Skeletal muscle satellite cell (primary cell): ENCODE data around the gene NEURL2. TPM values are rescaled to one million over a fixed set of nuclear protein-coding genes. Genes with fewer than 3 reads are reported as not detected.
A peak's percentile ranks its signal among the peaks of the same experiment; 100 is the strongest.

Source experiments
- H3K27me3 ChIP-seq: 2 replicates; pipeline ENCODE4 v1.7.0; 2013; ENCODE audit warnings: low read length; ENCODE audit not compliant: control insufficient read depth, insufficient read depth
- H3K36me3 ChIP-seq: 2 replicates; pipeline ENCODE4 v1.7.0; 2013; ENCODE audit warnings: mild to moderate bottlenecking, control low read depth, low read length; ENCODE audit not compliant: insufficient read depth
- H3K4me1 ChIP-seq: 2 replicates; pipeline ENCODE4 v1.7.0; 2013; ENCODE audit warnings: low read length; ENCODE audit not compliant: control insufficient read depth, insufficient read depth
- H3K4me2 ChIP-seq: 2 replicates; pipeline ENCODE4 v1.7.0; 2013; ENCODE audit warnings: mild to moderate bottlenecking, low read length
- H3K4me3 ChIP-seq: 2 replicates; pipeline ENCODE4 v1.7.0; 2013; ENCODE audit warnings: low read length
- H3K9ac ChIP-seq: 2 replicates; pipeline ENCODE4 v1.7.0; 2013; ENCODE audit warnings: mild to moderate bottlenecking, low read depth, low read length, moderate library complexity
- H3K9me3 ChIP-seq: replicated peaks from 2 replicates; pipeline ENCODE4 v1.7.0; 2013; ENCODE audit warnings: mild to moderate bottlenecking, control low read depth, low read length
- total RNA-seq: library from RNA; depleted of rRNA; stranded (reverse); fragments of >200 nt; gene quantifications from 2 replicates; pipeline ENCODE4 v1.2.3, GENCODE V29; 2012; rRNA removed

The NEURL2 gene, protein sequence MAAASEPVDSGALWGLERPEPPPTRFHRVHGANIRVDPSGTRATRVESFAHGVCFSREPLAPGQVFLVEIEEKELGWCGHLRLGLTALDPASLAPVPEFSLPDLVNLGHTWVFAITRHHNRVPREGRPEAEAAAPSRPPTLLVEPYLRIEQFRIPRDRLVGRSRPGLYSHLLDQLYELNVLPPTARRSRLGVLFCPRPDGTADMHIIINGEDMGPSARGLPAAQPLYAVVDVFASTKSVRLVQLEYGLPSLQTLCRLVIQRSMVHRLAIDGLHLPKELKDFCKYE
- 2.0 and 2.5 TPM in 2 replicates for total RNA-seq

- H3K4me2 ChIP-seq: peak within 1 kb of the TSS; percentile 99
- peak within 1 kb of the TSS; percentile 95 for H3K4me3 ChIP-seq
- peak within 1 kb of the TSS; percentile 83 for H3K9ac ChIP-seq
- H3K4me1 ChIP-seq: peaks cover 27% of the 10 kb centered on the region
- no peaks in the 10 kb centered on the region for H3K27me3 ChIP-seq
- H3K36me3 ChIP-seq: peaks cover 29% of the 10 kb centered on the region
- H3K9me3 ChIP-seq: no peaks in the 10 kb centered on the region
These were observed at the start of gene NEURL2, which contains the start of gene CTSA for GRCh38 chr20:45890985-45891983. Gene NEURL2 (minus strand): TSS chr20:45891208. CDS start chr20:45890991, 217 bp downstream. Gene CTSA (plus strand): TSS chr20:45891335. CDS start chr20:45891569, 234 bp downstream.

DNA sequence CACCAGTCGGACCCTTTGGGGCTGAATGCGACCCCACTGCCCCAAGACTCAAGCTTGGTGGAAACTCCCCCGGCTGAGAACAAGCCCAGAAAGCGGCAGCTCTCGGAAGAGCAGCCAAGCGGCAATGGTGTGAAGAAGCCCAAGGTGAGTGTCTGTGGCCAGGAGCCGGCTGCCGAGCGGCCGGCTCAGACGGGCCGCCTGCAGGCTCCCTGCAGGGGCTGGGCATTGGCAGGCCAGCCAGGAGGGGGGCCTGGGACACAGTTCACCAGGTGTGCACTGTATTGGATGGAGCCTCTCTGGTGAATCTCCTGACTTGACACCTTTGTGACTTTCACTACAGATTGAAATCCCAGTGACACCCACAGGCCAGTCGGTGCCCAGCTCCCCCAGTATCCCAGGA is 49.5 kb upstream of the NEURL2 start:
- no peaks in the 10 kb centered on the region for H3K9me3 ChIP-seq
- H3K9ac ChIP-seq: no peak overlapping the region
- H3K4me2 ChIP-seq: no peak overlapping the region
- no peaks in the 10 kb centered on the region for H3K27me3 ChIP-seq
- H3K4me1 ChIP-seq: peaks cover 18% of the 10 kb centered on the region
- no peak overlapping the region for H3K4me3 ChIP-seq
- H3K36me3 ChIP-seq: peaks cover 58% of the 10 kb centered on the region

- no peak overlapping the region for H3K9ac ChIP-seq
- peaks cover 53% of the 10 kb centered on the region for H3K36me3 ChIP-seq
- no peaks in the 10 kb centered on the region for H3K27me3 ChIP-seq
- H3K4me2 ChIP-seq: no peak overlapping the region
- H3K9me3 ChIP-seq: no peaks in the 10 kb centered on the region
- H3K4me3 ChIP-seq: no peak overlapping the region
- H3K4me1 ChIP-seq: peaks cover 18% of the 10 kb centered on the region
These were observed 49.0 kb upstream of the NEURL2 start for GRCh38 chr20:45940053-45940452.

DNA sequence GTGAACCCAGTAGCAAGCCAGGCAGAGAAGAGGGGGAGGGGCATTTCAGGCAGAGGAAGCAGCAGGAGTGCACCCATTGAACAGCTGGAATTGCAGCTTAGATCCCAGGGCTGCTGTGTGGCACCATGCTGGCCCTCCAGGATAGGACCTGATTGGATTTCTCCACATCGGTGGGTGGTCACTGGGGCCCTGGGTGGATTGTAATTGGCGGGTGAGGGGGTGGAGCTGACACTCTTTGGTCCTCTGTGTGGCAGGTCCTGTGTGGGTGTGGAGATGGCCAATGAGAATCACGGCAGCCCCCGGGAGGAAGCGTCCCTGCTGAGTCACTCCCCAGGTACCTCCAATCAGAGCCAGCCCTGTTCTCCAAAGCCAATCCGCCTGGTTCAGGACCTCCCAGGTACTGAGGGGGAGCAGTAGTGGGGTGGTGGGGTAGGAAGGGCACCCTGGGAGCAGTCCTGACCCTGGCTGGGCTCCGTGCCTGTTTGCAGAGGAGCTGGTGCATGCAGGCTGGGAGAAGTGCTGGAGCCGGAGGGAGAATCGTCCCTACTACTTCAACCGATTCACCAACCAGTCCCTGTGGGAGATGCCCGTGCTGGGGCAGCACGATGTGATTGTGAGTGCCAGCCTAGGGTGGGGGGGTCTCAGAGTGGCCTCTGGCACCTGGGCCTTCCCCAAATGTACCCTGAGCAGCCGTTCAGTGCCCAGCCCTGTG is 47.9 kb upstream of the NEURL2 start:
- Histone ChIP-seq H3K27me3 (no peaks in the 10 kb centered on the region), H3K4me2 (no peak overlapping the region), H3K4me1 (peaks cover 11% of the 10 kb centered on the region), H3K36me3 (peaks cover 42% of the 10 kb centered on the region), H3K4me3 (no peak overlapping the region), H3K9ac (no peak overlapping the region), H3K9me3 (no peaks in the 10 kb centered on the region)

DNA sequence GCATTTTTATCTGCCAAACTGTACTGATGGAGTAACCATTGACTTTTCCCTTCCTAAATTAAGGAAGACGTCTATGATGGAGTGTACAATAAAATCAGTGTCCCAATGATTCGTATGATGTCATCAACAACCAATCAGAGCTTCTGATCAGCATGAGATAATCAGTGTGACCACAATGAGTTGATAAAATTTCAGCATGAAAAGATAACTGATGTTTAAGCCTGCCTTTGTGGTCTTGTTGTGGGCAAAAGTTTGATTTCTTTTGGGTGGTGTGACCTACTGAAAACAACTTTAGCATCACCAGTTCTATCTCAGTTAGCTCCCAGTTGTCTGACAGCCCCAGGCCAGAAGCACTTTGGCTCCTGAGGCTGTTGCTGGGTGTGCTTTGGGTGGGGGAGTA is 46.8 kb upstream of the NEURL2 start:
- H3K36me3 ChIP-seq: peaks cover 31% of the 10 kb centered on the region
- no peak overlapping the region for H3K4me3 ChIP-seq
- no peak overlapping the region for H3K4me2 ChIP-seq
- H3K9me3 ChIP-seq: no peaks in the 10 kb centered on the region
- H3K4me1 ChIP-seq: peaks cover 17% of the 10 kb centered on the region
- no peak overlapping the region for H3K9ac ChIP-seq
- no peaks in the 10 kb centered on the region for H3K27me3 ChIP-seq

- Histone ChIP-seq H3K9ac (peak overlapping the region; percentile 100), H3K9me3 (no peaks in the 10 kb centered on the region), H3K4me1 (peaks cover 17% of the 10 kb centered on the region), H3K36me3 (peaks cover 24% of the 10 kb centered on the region), H3K4me3 (peak overlapping the region; percentile 100), H3K27me3 (no peaks in the 10 kb centered on the region), H3K4me2 (peak overlapping the region; percentile 84)
These were observed 44.5 kb upstream of the NEURL2 start for GRCh38 chr20:45935416-45936046.

- Histone ChIP-seq H3K4me3 (peak within 1 kb of the TSS; percentile 100), H3K4me2 (peak within 1 kb of the TSS; percentile 93)
These were observed 43.8 kb upstream of the NEURL2 start, which contains the start of gene PCIF1 for GRCh38 chr20:45934586-45935415. Gene PCIF1 (plus strand): TSS chr20:45934683. CDS start chr20:45939000, 4,317 bp downstream.

GRCh38 chr20:45934046-45934585 is 43.1 kb upstream of the NEURL2 start:
- H3K9ac ChIP-seq: peak overlapping the region; percentile 100
- H3K9me3 ChIP-seq: no peaks in the 10 kb centered on the region
- peak overlapping the region; percentile 100 for H3K4me3 ChIP-seq
- H3K36me3 ChIP-seq: peaks cover 13% of the 10 kb centered on the region
- peaks cover 17% of the 10 kb centered on the region for H3K4me1 ChIP-seq
- H3K4me2 ChIP-seq: peak overlapping the region; percentile 93
- H3K27me3 ChIP-seq: no peaks in the 10 kb centered on the region

More at GRCh38 chr20:45934586-45935415, 43.8 kb upstream of the NEURL2 start, which contains the start of gene PCIF1:
- peaks cover 17% of the 10 kb centered on the region for H3K4me1 ChIP-seq
- H3K9me3 ChIP-seq: no peaks in the 10 kb centered on the region
- no peaks in the 10 kb centered on the region for H3K27me3 ChIP-seq
- peaks cover 20% of the 10 kb centered on the region for H3K36me3 ChIP-seq
- H3K9ac ChIP-seq: peak within 1 kb of the TSS; percentile 100

DNA sequence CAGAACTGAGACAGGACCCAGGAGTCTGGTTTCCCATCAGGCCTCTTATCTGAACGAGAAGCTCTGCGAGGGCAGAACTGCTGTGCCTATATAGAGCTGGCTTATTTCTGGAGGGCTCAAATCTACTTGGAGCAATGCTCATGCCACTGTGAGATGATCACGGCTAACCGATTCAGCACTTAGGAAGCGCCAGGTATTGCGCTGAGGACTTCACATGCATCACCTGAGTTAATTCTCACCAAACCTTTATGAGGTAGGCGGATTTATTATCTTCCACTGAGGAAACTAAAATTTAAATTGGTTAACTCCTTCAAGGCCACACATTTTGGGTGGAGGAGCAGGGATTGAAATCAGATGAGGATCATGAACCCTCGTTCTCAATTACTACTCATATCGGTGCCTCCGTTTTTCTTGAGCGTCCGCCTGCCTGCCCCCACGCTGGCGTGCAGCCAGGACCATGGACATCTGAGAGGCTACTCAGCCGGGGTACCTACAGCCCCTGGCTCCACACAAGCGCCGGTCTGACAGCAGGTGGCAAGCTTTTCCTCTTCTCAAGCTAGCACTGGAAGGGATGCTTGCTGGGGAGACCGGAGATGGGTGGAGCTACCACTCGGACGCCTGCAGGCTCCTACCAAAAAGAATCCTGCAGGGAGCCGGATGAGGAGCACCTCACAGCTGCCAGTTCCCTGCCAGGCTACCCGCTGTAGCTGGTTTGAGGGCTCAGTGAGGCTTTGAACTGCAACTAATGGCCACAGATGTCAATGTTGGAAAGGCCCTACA is 42.4 kb upstream of the NEURL2 start:
- Histone ChIP-seq H3K9me3 (no peaks in the 10 kb centered on the region), H3K9ac (peak overlapping the region; percentile 100), H3K4me2 (peak overlapping the region; percentile 93)

More for the DNA sequence above, 42.4 kb upstream of the NEURL2 start:
- Histone ChIP-seq H3K4me1 (peaks cover 17% of the 10 kb centered on the region), H3K27me3 (no peaks in the 10 kb centered on the region), H3K36me3 (peaks cover 7% of the 10 kb centered on the region), H3K4me3 (peak overlapping the region; percentile 100)
